GOT3 (cell line): ENCODE measurements around the gene SLC24A3.

Experiments
- DNase-seq: peaks from one replicate; lab custom pipeline; 2025; ENCODE audit warnings: mixed read lengths; lab: John Stamatoyannopoulos, UW

The SLC24A3 gene

DNA sequence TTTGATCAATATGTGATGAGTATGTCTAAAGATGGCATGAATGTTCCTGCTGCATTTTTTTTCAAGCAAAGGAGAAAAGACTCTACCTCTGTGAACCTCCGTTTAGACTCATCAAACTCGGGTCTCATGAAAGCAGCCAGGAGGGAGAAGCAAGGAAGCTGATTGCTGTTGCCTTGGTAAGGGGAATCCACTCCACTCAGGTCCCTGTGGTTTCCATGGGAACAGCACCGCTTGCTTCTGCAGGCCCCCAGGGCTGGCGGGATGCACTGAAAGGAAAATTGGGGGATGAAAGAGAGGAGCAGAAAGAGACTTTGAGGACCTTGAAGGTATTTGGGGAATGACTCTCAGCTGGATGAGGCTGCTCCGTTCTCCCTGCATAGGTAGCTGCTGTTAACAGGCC lies 296.0 kb downstream of the SLC24A3 start:
- no peak for DNase-seq

GRCh38 chr20:19510611-19511010 lies 298.2 kb downstream of the SLC24A3 start:
- DNase-seq = no peak

GRCh38 chr20:19511931-19512330 lies 299.5 kb downstream of the SLC24A3 start:
- no peak for DNase-seq

GRCh38 chr20:19512886-19513677 lies 300.6 kb downstream of the SLC24A3 start:
- no peak for DNase-seq

DNA sequence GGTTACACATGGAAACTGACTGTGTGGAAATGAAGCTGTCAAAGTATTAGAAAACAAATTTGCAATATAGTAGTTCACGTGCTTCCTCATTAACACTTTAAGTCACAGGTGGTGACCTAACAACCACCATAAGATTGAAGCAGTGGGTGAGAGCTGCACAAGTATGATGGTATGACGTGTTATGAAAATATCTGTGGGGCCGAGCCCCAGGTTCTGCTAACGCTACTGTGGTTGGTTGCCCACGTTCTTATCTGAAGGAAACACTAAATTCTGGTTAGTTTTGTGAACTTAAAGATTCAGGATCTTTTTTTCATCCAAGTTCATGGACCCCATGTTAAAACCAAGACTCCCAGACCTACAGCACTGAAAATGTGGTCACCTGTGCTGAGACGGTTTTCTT lies 302.6 kb downstream of the SLC24A3 start:
- no peak for DNase-seq

DNA sequence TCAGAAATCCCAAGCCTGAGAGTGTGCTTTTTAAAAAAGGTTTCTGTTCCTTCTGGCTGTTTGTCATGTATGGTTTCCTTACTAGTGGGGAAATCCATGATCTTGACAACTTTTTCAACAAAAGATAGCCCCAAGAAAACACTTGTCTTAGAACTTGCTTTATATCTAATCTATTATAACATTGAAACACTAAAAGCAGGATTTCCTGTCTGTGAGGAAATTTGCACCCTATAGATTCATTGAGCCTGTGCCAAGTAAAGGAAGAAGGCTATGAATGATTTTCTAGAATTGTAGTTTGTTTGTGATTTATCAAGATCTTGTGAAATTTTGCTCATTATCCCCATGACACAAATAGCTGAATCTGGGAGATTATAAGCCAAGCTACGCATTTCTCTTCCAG lies 307.0 kb downstream of the SLC24A3 start:
- DNase-seq = no peak

DNA sequence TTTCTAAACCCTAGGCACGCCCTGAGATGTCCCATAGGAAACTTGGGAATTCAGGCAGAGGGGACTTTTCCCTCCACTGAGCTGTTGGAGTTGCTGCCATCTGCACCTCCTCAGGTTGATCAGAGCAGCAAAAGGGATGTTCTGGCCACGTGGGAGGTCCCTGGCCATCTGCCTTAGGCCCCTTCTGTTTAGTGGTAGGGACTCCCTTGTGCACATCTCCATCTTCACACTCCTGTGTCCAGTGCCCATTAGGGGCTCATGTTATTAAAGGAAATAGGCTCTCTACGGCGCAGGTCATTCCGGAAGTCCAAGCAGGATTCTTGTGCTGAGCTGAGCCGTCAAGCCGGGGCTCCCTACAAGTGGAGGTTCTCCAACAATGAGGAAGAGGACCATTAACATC lies 307.8 kb downstream of the SLC24A3 start:
- no peak for DNase-seq

DNA sequence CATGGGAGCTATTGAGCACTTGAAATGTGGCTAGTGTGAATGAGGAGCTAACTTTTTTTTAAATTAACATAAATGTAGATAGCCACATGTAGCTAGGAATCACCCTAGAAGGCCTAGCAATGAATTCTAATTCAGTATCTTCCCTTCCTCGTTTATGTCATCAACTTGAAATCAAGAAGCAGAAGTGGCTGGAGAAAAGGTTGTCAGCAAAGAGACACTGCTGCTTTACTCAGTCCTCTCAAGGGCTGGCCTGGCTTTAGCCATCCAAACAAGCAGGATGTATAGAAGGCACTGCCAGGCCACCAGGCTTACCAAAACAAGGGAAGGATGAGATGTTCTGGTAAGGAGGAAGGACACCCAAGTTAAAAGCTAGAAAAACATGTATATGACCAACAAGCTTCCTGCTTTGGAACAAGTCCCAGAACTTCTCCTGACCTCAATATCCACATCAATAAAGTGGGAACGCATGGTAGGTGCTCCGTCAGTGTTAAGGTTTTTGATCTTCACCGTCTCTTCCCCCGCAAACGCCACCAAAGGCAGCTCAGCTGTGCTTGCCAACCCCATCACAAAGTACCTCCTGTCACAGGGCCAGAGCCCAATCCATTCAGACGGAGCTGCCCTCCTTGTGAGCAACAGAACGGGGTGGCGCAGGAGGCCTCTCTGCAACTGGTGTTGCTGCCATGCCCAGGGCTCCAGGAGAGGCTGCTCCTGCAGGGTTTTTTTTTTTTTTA lies 309.8 kb downstream of the SLC24A3 start:
- no peak for DNase-seq

- no peak for DNase-seq
Measured at GRCh38 chr20:19522836-19523590, 310.6 kb downstream of the SLC24A3 start.

DNA sequence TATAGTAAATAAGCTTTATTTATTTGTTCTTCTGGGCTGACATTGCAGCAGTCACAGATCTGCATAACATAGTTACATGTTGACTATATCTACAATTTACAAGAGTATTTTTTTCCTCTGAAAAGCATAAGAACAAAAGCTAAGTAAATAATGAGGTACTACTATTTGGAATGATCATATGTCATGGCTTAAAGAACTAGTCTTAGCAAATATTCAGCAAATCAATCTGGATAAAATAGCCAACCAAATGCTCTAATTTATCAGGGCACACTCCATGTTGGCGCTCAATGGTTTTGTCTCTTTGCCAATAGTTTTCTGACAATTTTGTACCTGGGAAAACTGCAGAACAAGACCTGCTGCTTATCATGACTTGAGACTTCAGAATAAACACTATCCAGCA lies 312.2 kb downstream of the SLC24A3 start:
- no peak for DNase-seq

GRCh38 chr20:19527509-19527908 lies 315.1 kb downstream of the SLC24A3 start:
- DNase-seq = no peak

DNA sequence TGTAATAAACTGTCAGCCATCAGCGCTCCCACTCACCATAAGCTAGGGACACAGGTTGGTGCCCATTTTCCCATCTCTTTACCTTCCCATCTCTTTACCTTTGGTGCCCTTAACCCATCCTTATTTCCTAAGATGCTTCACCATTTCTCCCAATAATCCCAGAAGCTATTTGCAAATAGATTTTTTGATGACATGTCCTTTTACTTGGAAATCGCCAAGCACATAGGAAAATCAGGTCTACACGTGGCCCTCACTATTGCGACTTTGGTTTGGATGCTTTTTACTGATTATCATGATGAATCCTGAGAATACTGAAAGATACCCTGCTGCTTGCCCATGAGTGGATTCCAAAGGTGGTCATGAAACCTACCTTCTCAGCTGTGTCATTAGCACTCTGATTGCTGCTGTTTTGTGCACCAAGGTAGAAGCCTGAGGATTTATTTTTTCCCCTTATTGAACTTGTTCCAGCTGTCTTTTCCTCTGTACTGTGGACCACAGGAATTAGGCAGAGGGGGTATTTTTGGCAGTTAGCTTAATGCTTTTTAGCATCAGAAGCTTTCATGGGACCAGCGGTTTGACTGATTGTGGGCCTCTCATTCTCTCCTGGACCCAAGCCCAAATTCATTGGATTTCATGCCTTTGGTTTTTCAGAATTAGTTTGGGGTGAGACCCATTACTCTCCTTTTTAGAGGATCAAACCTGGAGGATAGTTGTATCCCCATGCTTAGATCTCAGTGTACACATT lies 316.0 kb downstream of the SLC24A3 start:
- no peak for DNase-seq

GRCh38 chr20:19530006-19530405 lies 317.6 kb downstream of the SLC24A3 start:
- no peak for DNase-seq

- no peak for DNase-seq
Measured at GRCh38 chr20:19531446-19531845, 319.0 kb downstream of the SLC24A3 start.

- no peak for DNase-seq
Measured at GRCh38 chr20:19538556-19538955, 326.1 kb downstream of the SLC24A3 start.

DNA sequence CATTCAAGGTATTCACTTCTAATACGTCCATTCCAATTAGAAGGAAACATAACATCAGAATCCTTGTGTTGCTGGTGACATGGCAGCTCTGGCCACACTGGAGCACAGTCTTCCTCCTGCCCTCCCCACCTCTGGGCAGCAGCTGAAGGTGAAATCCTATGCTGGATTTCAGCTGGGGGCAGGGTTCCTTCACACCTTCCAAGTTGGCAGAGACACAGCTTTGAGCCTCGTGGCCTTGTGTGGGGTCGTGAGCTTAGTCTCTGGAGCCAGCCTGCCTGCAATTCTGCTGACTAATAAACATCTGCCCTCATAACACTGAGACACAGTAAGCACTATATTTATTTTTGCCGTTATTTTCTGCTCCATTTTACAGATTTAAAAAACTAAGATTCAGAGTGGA lies 326.7 kb downstream of the SLC24A3 start:
- no peak for DNase-seq

DNA sequence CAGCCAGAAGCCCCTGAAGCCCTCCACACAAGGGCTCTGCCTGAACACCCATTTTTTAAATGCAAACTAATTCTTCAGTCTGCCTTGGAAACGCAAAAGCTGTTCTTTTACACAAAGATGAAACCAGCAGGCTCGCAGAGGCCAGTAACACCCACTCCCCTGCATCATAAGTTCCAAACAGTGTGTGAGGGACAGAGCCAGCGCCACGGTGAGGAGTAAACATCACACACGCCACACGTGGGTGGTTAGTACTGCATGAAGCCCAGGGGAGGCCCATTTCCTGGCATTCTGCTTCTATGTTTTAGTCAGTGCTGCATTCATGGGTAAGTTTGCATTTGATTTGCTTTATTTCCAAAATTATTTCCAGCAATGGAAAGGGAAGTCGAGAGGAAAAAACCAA lies 327.9 kb downstream of the SLC24A3 start:
- DNase-seq = no peak

DNA sequence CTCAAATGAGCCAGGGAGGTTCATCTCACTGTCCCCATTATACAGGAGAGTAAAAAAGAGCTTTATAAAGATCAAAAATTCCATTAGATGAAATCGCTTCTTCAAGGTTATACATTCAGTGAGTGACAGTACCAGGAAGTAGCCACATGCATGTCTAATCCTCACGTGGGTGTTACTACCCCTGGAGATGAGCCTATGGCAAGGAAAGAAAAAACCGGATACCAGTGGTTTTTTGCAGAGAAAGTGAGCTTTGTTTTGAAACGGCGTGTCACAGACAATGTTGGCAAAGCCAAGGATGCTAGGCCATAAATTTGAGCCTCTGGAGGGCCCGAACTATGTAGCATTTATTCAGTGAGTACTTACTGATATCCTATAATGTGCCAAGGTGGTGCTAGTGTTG lies 330.7 kb downstream of the SLC24A3 start:
- DNase-seq = no peak

GRCh38 chr20:19544684-19545083 lies 332.2 kb downstream of the SLC24A3 start:
- no peak for DNase-seq

DNA sequence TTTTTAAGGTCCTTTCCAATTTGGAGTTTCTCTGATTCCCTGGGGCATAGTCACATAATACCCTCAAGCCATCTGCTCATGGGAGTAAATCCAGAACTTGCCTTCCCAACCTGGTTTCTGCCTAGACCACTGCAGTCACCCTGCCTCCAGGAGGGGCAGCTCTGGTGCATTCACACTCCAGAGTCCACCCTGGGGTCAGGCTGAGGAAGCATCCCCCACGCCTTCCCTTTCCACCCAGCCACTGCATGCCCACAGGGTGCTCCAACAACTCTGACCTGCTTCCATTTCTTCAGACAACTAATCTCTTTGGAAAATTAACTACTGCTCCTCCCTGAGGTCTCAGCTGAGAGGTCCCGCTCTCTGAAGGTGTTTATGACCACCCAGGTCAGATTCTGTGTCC lies 334.2 kb downstream of the SLC24A3 start:
- no peak for DNase-seq

DNA sequence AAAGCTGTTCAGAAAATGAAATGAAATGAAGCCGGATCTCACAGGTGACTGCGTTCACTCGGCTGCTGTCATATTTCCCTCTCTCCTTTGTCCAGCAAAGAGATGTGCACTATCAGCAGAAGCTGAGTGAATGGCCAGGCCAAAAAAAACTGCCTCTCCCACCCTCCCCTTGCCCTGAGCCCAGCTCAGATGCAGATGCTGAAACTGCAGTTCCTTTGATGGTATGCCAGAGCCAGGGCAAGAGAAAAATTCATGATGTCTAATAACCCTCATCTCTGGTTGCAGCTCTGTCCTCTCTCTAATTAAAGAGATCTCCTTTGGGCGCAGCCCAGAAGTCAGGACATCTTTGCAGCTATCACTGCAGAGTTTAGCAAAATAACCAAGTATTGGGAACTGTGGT lies 335.1 kb downstream of the SLC24A3 start:
- DNase-seq = no peak

DNA sequence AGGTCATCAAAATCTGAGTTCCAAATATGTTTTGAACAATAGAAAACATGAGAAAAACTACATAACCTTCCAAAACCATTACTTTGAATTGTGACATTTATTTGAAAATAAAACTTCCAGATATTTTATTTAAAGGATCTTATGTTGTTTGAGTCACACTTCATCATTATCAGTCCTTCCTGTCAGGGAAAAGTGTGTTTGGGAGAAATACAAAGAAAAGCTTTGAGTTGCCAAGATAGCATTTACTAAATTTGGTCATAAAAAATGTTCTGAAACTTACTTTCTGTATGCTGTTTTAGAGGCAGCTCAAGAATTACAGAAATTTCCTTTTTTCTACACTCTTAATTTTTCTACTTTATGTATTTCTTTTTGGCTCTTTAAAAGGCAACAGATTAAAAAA lies 337.5 kb downstream of the SLC24A3 start:
- no peak for DNase-seq
